Measurements from ENCODE around the gene CSNK2A2. TPM values are rescaled to one million over a fixed set of nuclear protein-coding genes. Genes with fewer than 3 reads are reported as not detected.

The CSNK2A2 gene
- total and polyA plus RNA-seq, 8 donors = 18.3 to 59.0 (median 38.4) TPM

- Histone ChIP-seq H3K36me3 (no peaks in the 10 kb centered on the region), H3K27ac (no peak overlapping the region), H3K4me1 (peaks cover 38 to 50% (median 38%) of the 10 kb centered on the region in 3 donors), H3K27me3 (no peaks in the 10 kb centered on the region), H3K9me3 (no peaks in the 10 kb centered on the region), H3K4me3 (no peak overlapping the region)
- DNase-seq (no peak), ATAC-seq (no peak), FAIRE-seq (no peak)
- intact Hi-C loops (cut with DNase I) = loop anchor here (5.0 to 10.0 kb wide), 2 partner anchors 100 to 102 kb away; partner anchors contain the start of gene MMP15 (in 1 of the 3)
- 6 to 13% methylated on average over 1 of the region's 1 CpG for WGBS, 2 donors
- no peak for TF ChIP-seq CTCF (IDR thresholded peaks at IDR 0.05)
Observed at GRCh38 chr16:58124601-58124915, 73.3 kb downstream of the CSNK2A2 start.

- no peaks in the 10 kb centered on the region for H3K36me3 ChIP-seq
- intact Hi-C loops (cut with DNase I) = loop anchor here (5.0 to 10.0 kb wide), 2 partner anchors 99 to 102 kb away; partner anchors contain the start of gene MMP15 (in 1 of the 3)
- H3K27ac ChIP-seq = no peak overlapping the region
- H3K27me3 ChIP-seq = no peaks in the 10 kb centered on the region
- TF ChIP-seq CTCF (IDR thresholded peaks at IDR 0.05) = no peak
- FAIRE-seq (no peak), DNase-seq (no peak), ATAC-seq (no peak)
- H3K4me1 ChIP-seq = peaks cover 38 to 54% (median 43%) of the 10 kb centered on the region in 3 donors
- no peak overlapping the region for H3K4me3 ChIP-seq
- no peaks in the 10 kb centered on the region for H3K9me3 ChIP-seq
- 56 to 63% methylated on average over 8 of the region's 8 CpGs for WGBS, 2 donors
Observed at GRCh38 chr16:58123896-58124600, 73.9 kb downstream of the CSNK2A2 start.

- Histone ChIP-seq H3K4me3 (no peak overlapping the region), H3K4me1 (peaks cover 16 to 38% (median 32%) of the 10 kb centered on the region in 3 donors), H3K27ac (peak overlapping the region in 1 of 4 donors; percentile 2), H3K27me3 (no peaks in the 10 kb centered on the region), H3K36me3 (no peaks in the 10 kb centered on the region), H3K9me3 (no peaks in the 10 kb centered on the region)
- peak in 1 of 4 donors; percentile 27 for ATAC-seq
- no peak for DNase-seq
- no peak for FAIRE-seq
- intact Hi-C loops (cut with DNase I) = loop anchor here (5.0 to 10.0 kb wide), 2 partner anchors 96 to 99 kb away; partner anchors contain the start of gene MMP15 (in 1 of the 3)
- WGBS, 2 donors = 52 to 55% methylated on average over 6 of the region's 6 CpGs
- TF ChIP-seq CTCF (IDR thresholded peaks at IDR 0.05) = no peak
Observed at GRCh38 chr16:58121132-58121531, 76.8 kb downstream of the CSNK2A2 start.

- no peak overlapping the region for H3K27ac ChIP-seq
- FAIRE-seq (no peak), DNase-seq (no peak), ATAC-seq (no peak)
- intact Hi-C loops (cut with DNase I) = loop anchor here (5.0 to 10.0 kb wide), 2 partner anchors 95 to 98 kb away; partner anchors contain the start of gene MMP15 (in 1 of the 3)
- H3K27me3 ChIP-seq = no peaks in the 10 kb centered on the region
- H3K4me3 ChIP-seq = no peak overlapping the region
- peaks cover 0 to 6% (median under 1%) of the 10 kb centered on the region in 3 donors for H3K36me3 ChIP-seq
- WGBS, 2 donors = 42 to 53% methylated on average over 3 of the region's 3 CpGs
- no peak for TF ChIP-seq CTCF (IDR thresholded peaks at IDR 0.05)
- H3K9me3 ChIP-seq = no peaks in the 10 kb centered on the region
- peaks cover 15 to 34% (median 26%) of the 10 kb centered on the region in 3 donors for H3K4me1 ChIP-seq
Observed at GRCh38 chr16:58120234-58120633, 77.7 kb downstream of the CSNK2A2 start.

- FAIRE-seq (no peak), DNase-seq (no peak), ATAC-seq (peak in 3 of 4 donors; percentile 25 to 44 (median 36))
- peaks cover 15 to 34% (median 26%) of the 10 kb centered on the region in 3 donors for H3K4me1 ChIP-seq
- H3K36me3 ChIP-seq = peaks cover 4 to 14% (median 8%) of the 10 kb centered on the region in 3 donors
- TF ChIP-seq CTCF (IDR thresholded peaks at IDR 0.05) = no peak
- H3K4me3 ChIP-seq = no peak overlapping the region
- WGBS, 2 donors = 35 to 39% methylated on average over 8 of the region's 8 CpGs
- H3K27me3 ChIP-seq = no peaks in the 10 kb centered on the region
- H3K27ac ChIP-seq = peak overlapping the region in 1 of 4 donors; percentile 28
- intact Hi-C loops (cut with DNase I) = no loop called here
- no peaks in the 10 kb centered on the region for H3K9me3 ChIP-seq
Observed at GRCh38 chr16:58119509-58119845, 78.4 kb downstream of the CSNK2A2 start.
